ENCODE results near the gene WDR48.

The WDR48 gene

DNA sequence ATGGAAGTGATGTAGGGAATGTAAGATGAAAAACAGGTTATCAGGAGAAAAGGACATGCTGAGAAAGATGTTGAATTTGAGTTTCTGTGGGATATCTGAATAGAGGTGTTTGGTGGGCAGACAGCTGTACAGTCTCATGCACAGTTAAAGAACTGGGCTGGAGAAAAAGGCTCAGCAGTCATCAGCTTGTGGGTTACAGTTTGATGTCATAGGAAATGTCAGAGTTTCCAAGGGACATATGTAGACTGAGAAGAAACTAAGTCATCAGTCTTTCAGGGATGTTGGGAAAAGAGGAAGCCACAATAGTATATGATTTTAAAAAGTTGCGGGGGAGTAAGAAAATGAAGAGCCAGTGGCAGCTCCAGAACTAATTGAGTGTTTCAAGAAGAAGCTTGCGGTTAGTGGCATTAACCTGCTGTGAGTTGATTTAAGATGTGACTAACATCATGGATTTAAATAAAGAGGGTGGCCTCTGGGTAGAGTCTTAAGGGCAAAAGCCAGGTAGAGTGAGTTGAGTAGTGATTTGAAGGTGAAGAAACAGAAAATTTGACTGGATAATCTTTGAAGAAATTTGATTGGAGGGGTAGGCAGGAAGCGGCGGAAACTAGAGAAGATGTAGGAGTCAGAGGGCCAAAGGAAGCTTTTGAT, 31.0 kb downstream of the WDR48 start:
- Histone ChIP-seq H3K4me3 (ENCODE audit: insufficient read depth, low read depth, low read length, poor library complexity, severe bottlenecking) (no peak overlapping the region), H3K27ac (ENCODE audit: insufficient read depth, low read length, poor library complexity, severe bottlenecking) (no peak overlapping the region), H3K27me3 (replicated peaks; ENCODE audit: control insufficient read depth, insufficient read depth, low read length, poor library complexity, severe bottlenecking) (no peaks in the 10 kb centered on the region)

GRCh38 chr3:39086144-39086543, 34.3 kb downstream of the WDR48 start:
- DNase-seq: no peak
- H3K36me3 ChIP-seq (ENCODE audit: control insufficient read depth, insufficient read depth, low read length): peaks cover 53% of the 10 kb centered on the region

More for the DNA sequence above, 31.0 kb downstream of the WDR48 start:
- Histone ChIP-seq H3K4me1 (ENCODE audit: control insufficient read depth, insufficient read depth, low read length, poor library complexity, severe bottlenecking) (no peaks in the 10 kb centered on the region), H3K36me3 (ENCODE audit: control insufficient read depth, insufficient read depth, low read length) (peaks cover 34% of the 10 kb centered on the region), H3K9me3 (ENCODE audit: control insufficient read depth, low read length) (no peaks in the 10 kb centered on the region)
- DNase-seq: no peak

DNA sequence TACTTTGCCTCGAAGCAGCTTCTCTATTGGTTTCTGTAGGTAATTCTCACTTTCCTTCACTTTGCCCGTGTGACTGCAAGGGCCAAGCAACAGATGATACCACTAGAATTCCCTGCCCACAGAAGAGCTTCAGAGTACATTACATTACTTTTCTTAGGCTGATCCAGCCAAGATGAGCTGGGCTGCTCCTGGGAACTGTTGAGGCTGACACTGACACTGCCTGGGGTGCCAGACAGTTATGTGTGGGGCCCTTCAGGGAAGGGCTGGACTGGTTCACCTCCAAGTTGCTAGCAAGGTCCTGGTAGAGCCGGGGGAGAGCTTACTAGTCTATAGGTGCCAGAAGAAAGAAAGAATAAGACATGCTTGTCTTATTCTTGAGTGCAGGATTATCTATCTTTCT, 36.6 kb downstream of the WDR48 start:
- Histone ChIP-seq H3K27me3 (replicated peaks; ENCODE audit: control insufficient read depth, insufficient read depth, low read length, poor library complexity, severe bottlenecking) (no peaks in the 10 kb centered on the region), H3K4me3 (ENCODE audit: insufficient read depth, low read depth, low read length, poor library complexity, severe bottlenecking) (no peak overlapping the region), H3K4me1 (ENCODE audit: control insufficient read depth, insufficient read depth, low read length, poor library complexity, severe bottlenecking) (no peaks in the 10 kb centered on the region), H3K9me3 (ENCODE audit: control insufficient read depth, low read length) (no peaks in the 10 kb centered on the region), H3K36me3 (ENCODE audit: control insufficient read depth, insufficient read depth, low read length) (peaks cover 66% of the 10 kb centered on the region), H3K27ac (ENCODE audit: insufficient read depth, low read length, poor library complexity, severe bottlenecking) (no peak overlapping the region)
- no peak for DNase-seq

More at GRCh38 chr3:39086144-39086543, 34.3 kb downstream of the WDR48 start:
- no peaks in the 10 kb centered on the region for H3K27me3 ChIP-seq (replicated peaks; ENCODE audit: control insufficient read depth, insufficient read depth, low read length, poor library complexity, severe bottlenecking)
- no peaks in the 10 kb centered on the region for H3K9me3 ChIP-seq (ENCODE audit: control insufficient read depth, low read length)
- no peak overlapping the region for H3K27ac ChIP-seq (ENCODE audit: insufficient read depth, low read length, poor library complexity, severe bottlenecking)
- H3K4me3 ChIP-seq (ENCODE audit: insufficient read depth, low read depth, low read length, poor library complexity, severe bottlenecking): no peak overlapping the region
- H3K4me1 ChIP-seq (ENCODE audit: control insufficient read depth, insufficient read depth, low read length, poor library complexity, severe bottlenecking): no peaks in the 10 kb centered on the region

DNA sequence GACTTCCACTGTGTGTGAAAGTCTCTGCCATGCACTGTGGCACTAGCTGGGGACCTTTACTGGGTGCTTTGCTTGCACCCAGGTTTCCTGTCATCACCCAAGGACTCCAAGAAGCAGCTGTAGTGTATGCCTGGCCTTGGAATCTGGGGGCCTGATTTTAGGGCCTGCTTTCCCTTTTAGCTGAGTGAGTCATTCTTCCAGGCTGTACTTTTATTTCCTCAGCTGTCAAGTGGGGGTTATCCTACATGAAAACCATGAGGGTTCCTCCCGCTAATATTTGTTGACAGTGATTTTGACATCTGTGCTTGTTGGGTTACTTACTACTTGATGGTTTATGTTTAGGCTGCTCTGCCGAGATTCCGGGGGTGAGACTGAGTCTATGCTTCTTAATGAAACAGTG, 37.1 kb downstream of the WDR48 start:
- Histone ChIP-seq H3K36me3 (ENCODE audit: control insufficient read depth, insufficient read depth, low read length) (peaks cover 67% of the 10 kb centered on the region), H3K9me3 (ENCODE audit: control insufficient read depth, low read length) (no peaks in the 10 kb centered on the region)

DNA sequence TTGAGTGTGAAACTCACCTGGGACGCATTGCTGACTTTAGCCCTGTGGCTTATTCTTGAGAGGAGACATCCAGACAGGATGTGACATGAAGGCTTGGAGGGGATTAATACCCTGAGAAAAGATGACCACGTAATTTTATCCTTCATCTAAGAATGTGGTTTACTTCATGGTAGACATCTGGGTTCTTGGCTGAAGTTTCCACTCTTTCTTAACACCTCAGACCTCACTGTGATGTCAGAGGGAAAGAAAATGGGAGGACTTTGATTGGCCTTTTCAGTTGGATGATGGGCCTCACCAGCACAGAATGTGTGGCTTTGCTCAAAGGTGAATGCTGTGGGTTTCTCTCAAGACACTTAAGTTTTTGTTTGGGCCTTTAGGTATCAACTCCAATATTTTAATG, 39.1 kb downstream of the WDR48 start:
- Histone ChIP-seq H3K27ac (ENCODE audit: insufficient read depth, low read length, poor library complexity, severe bottlenecking) (no peak overlapping the region), H3K36me3 (ENCODE audit: control insufficient read depth, insufficient read depth, low read length) (peaks cover 77% of the 10 kb centered on the region), H3K27me3 (replicated peaks; ENCODE audit: control insufficient read depth, insufficient read depth, low read length, poor library complexity, severe bottlenecking) (no peaks in the 10 kb centered on the region), H3K9me3 (ENCODE audit: control insufficient read depth, low read length) (no peaks in the 10 kb centered on the region), H3K4me1 (ENCODE audit: control insufficient read depth, insufficient read depth, low read length, poor library complexity, severe bottlenecking) (no peaks in the 10 kb centered on the region), H3K4me3 (ENCODE audit: insufficient read depth, low read depth, low read length, poor library complexity, severe bottlenecking) (no peak overlapping the region)
- no peak for DNase-seq

More for the DNA sequence above, 37.1 kb downstream of the WDR48 start:
- H3K4me1 ChIP-seq (ENCODE audit: control insufficient read depth, insufficient read depth, low read length, poor library complexity, severe bottlenecking): no peaks in the 10 kb centered on the region
- no peak for DNase-seq
- H3K4me3 ChIP-seq (ENCODE audit: insufficient read depth, low read depth, low read length, poor library complexity, severe bottlenecking): no peak overlapping the region
- no peaks in the 10 kb centered on the region for H3K27me3 ChIP-seq (replicated peaks; ENCODE audit: control insufficient read depth, insufficient read depth, low read length, poor library complexity, severe bottlenecking)
- no peak overlapping the region for H3K27ac ChIP-seq (ENCODE audit: insufficient read depth, low read length, poor library complexity, severe bottlenecking)

DNA sequence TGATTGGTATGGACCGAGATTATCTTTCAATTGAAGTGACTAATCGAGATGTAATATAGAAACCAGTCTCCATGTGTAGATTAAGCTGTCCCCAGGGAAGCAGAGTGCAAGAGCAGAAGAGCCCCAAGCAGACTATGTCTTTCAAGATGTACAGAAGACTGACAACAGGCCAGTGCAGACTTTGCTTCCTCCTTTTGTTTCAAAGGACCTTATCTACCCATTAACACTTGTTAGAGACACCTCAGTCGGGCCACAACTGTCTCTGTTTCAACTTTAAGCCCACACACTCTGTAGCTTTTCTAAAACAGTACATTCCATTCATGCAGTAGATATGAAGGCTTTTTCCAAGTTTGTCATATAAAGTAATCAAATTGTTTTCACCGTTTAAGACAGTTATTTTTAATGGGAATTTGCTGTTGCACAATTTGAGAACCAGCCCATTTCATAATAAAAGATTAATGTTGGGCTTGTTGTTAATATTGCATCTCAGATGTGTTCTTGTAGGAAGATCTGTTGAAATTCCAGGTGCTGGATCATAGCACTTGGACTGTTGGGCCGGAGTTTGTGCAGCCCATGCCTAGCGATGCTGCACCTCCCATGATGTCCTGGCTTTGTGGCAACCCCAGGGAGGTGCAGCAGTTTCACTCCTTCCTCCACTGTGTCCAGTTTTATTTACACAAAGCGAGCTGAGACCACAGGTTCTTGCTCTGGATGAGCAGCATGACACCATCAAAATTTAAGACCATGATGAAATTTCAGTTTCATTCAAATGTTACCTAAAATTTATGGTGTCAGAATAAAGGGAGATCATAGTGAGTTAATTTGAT, 43.2 kb downstream of the WDR48 start:
- no peak overlapping the region for H3K4me3 ChIP-seq (ENCODE audit: insufficient read depth, low read depth, low read length, poor library complexity, severe bottlenecking)
- H3K9me3 ChIP-seq (ENCODE audit: control insufficient read depth, low read length): no peaks in the 10 kb centered on the region
- no peaks in the 10 kb centered on the region for H3K27me3 ChIP-seq (replicated peaks; ENCODE audit: control insufficient read depth, insufficient read depth, low read length, poor library complexity, severe bottlenecking)
- DNase-seq: no peak
- no peaks in the 10 kb centered on the region for H3K4me1 ChIP-seq (ENCODE audit: control insufficient read depth, insufficient read depth, low read length, poor library complexity, severe bottlenecking)
- H3K36me3 ChIP-seq (ENCODE audit: control insufficient read depth, insufficient read depth, low read length): peaks cover 80% of the 10 kb centered on the region
- no peak overlapping the region for H3K27ac ChIP-seq (ENCODE audit: insufficient read depth, low read length, poor library complexity, severe bottlenecking)

- no peaks in the 10 kb centered on the region for H3K9me3 ChIP-seq (ENCODE audit: control insufficient read depth, low read length)
- H3K27me3 ChIP-seq (replicated peaks; ENCODE audit: control insufficient read depth, insufficient read depth, low read length, poor library complexity, severe bottlenecking): no peaks in the 10 kb centered on the region
- H3K4me3 ChIP-seq (ENCODE audit: insufficient read depth, low read depth, low read length, poor library complexity, severe bottlenecking): no peak overlapping the region
- DNase-seq: no peak
- no peak overlapping the region for H3K27ac ChIP-seq (ENCODE audit: insufficient read depth, low read length, poor library complexity, severe bottlenecking)
- peaks cover 79% of the 10 kb centered on the region for H3K36me3 ChIP-seq (ENCODE audit: control insufficient read depth, insufficient read depth, low read length)
- H3K4me1 ChIP-seq (ENCODE audit: control insufficient read depth, insufficient read depth, low read length, poor library complexity, severe bottlenecking): no peaks in the 10 kb centered on the region
These were observed 44.0 kb downstream of the WDR48 start for GRCh38 chr3:39095778-39096177.

GRCh38 chr3:39096775-39097174, 45.0 kb downstream of the WDR48 start:
- Histone ChIP-seq H3K4me1 (ENCODE audit: control insufficient read depth, insufficient read depth, low read length, poor library complexity, severe bottlenecking) (no peaks in the 10 kb centered on the region), H3K27ac (ENCODE audit: insufficient read depth, low read length, poor library complexity, severe bottlenecking) (no peak overlapping the region), H3K36me3 (ENCODE audit: control insufficient read depth, insufficient read depth, low read length) (peaks cover 70% of the 10 kb centered on the region), H3K27me3 (replicated peaks; ENCODE audit: control insufficient read depth, insufficient read depth, low read length, poor library complexity, severe bottlenecking) (no peaks in the 10 kb centered on the region), H3K4me3 (ENCODE audit: insufficient read depth, low read depth, low read length, poor library complexity, severe bottlenecking) (no peak overlapping the region), H3K9me3 (ENCODE audit: control insufficient read depth, low read length) (no peaks in the 10 kb centered on the region)
- no peak for DNase-seq

DNA sequence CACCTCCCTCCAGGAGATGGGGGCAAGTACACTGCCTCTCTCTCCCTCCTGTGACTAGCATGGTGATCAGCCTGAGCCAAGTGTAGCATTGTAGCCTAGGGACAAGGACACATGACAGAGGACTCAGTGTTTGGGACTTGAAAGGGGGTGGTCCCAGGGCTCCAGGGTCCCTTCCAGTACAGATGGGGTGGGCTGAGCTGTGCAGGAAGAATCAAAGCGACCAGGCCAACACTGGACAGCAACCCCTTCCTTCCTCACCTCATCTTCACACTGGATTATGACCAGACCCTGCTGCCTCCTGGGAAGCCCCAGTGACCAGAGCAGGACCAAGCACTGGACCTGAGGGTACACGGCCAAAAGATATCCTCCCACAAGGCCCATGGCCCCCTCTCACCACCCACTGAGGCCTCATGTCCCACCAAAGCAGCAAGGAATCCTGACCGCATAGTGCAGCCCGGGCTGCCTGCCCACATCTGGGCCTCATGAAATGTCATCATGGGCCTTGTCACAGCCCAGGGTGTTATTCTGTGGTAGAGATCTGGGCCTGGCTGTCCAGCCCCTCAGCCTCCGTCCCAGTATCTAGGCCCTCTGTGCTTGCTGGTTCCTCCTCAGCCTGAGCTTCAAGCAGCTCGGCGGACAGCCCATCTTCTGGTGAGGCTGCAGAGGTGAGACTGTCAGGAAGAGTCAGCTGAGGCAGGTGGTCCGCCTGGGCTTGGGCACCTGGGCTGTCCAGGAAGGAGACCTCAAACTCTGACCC, 46.1 kb downstream of the WDR48 start:
- no peaks in the 10 kb centered on the region for H3K27me3 ChIP-seq (replicated peaks; ENCODE audit: control insufficient read depth, insufficient read depth, low read length, poor library complexity, severe bottlenecking)
- peaks cover 63% of the 10 kb centered on the region for H3K36me3 ChIP-seq (ENCODE audit: control insufficient read depth, insufficient read depth, low read length)
- H3K4me3 ChIP-seq (ENCODE audit: insufficient read depth, low read depth, low read length, poor library complexity, severe bottlenecking): no peak overlapping the region
- no peaks in the 10 kb centered on the region for H3K4me1 ChIP-seq (ENCODE audit: control insufficient read depth, insufficient read depth, low read length, poor library complexity, severe bottlenecking)
- H3K9me3 ChIP-seq (ENCODE audit: control insufficient read depth, low read length): no peaks in the 10 kb centered on the region
- H3K27ac ChIP-seq (ENCODE audit: insufficient read depth, low read length, poor library complexity, severe bottlenecking): no peak overlapping the region
- no peak for DNase-seq

Measured in effector memory CD4-positive, alpha-beta T cell (primary cell).